Measurements from ENCODE around the gene IFI27. TPM values are rescaled to one million over a fixed set of nuclear protein-coding genes. Genes with fewer than 3 reads are reported as not detected.

Gene IFI27
- total and polyA plus RNA-seq, 2 of the 4 experiments (the other 2 are of a cell fraction) = under 0.01 to 0.60 TPM

DNA sequence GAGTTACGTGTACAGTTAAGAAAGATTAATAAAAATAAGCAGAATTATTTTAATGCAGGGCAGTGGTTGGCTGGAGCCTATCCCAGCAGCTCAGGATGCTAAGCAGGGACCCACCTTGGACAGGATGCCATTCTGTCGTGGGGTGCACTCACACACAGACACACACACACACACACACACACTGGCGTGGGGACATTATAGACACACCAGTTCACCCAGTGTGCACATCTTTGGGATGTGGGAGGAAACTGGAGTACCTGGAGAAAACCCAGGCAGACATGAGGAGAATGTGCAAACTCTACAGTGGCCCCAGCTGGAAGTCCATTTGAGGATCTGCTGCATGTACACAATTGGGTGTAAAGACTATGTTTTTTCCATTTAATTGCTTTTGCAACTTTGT is 31.7 kb downstream of the IFI27 start:
- no peak overlapping the region for H3K14ac ChIP-seq (replicated peaks; ENCODE audit: low read depth, low read length)
- ATAC-seq (ENCODE audit: low read depth) (no peak), DNase-seq (no peak)
- no peak overlapping the region for H3K23ac ChIP-seq (ENCODE audit: low read depth, low read length)
- no peak overlapping the region for H2BK5ac ChIP-seq (ENCODE audit: low read depth, low read length, poor library complexity, severe bottlenecking)
- POLR2A ChIA-PET (ENCODE audit: unreplicated experiment) = no interaction called here
- H2AK5ac ChIP-seq (ENCODE audit: low read depth, low read length) = no peak overlapping the region
- no peak overlapping the region for H4K5ac ChIP-seq (ENCODE audit: low read depth, low read length)
- H3K9me3 ChIP-seq (ENCODE audit: control insufficient read depth, insufficient read depth, low read length) = no peaks in the 10 kb centered on the region
- no peak overlapping the region for H2AK9ac ChIP-seq (replicated peaks; ENCODE audit: low read depth, low read length, poor library complexity)
- no peak overlapping the region for H3K56ac ChIP-seq (ENCODE audit: extremely low read depth, insufficient read depth, low read length)
- H3K4me1 ChIP-seq (ENCODE audit: control insufficient read depth, insufficient read depth, low read length) = no peaks in the 10 kb centered on the region
- H2BK120ac ChIP-seq (ENCODE audit: low read depth, low read length) = no peak overlapping the region
- H3K27ac ChIP-seq (ENCODE audit: insufficient read depth, low read length) = no peak overlapping the region
- H2AFZ ChIP-seq (replicated peaks; ENCODE audit: low read length, poor library complexity) = no peak overlapping the region
- intact Hi-C loops (cut with micrococcal nuclease) (no loop called here), dilution Hi-C loops (cut with HindIII; ENCODE audit: low sequenced_read_pairs, unreplicated experiment) (no loop called here), in situ Hi-C loops (cut with MboI; ENCODE audit: low sequenced_read_pairs) (no loop called here)
- no peak overlapping the region for H4K8ac ChIP-seq (ENCODE audit: low read depth in 2 of 2, low read length in 2 of 2)
- H4K91ac ChIP-seq (ENCODE audit: insufficient read depth, low read depth, low read length) = no peak overlapping the region
- H3K36me3 ChIP-seq (ENCODE audit: control insufficient read depth, insufficient read depth, low read length) = no peaks in the 10 kb centered on the region
- no peak overlapping the region for H2BK20ac ChIP-seq (ENCODE audit: low read depth, low read length)
- no peak for TF ChIP-seq FOS (IDR thresholded peaks at IDR 0.05; ENCODE audit: low read depth, low read length)
- TF ChIP-seq, protein P1, sequence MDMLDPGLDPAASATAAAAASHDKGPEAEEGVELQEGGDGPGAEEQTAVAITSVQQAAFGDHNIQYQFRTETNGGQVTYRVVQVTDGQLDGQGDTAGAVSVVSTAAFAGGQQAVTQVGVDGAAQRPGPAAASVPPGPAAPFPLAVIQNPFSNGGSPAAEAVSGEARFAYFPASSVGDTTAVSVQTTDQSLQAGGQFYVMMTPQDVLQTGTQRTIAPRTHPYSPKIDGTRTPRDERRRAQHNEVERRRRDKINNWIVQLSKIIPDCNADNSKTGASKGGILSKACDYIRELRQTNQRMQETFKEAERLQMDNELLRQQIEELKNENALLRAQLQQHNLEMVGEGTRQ (IDR thresholded peaks at IDR 0.05; ENCODE audit: low read depth, low read length) = no peak
- no peak for TF ChIP-seq SMC3 (IDR thresholded peaks at IDR 0.05; ENCODE audit: low read depth, low read length)
- TF ChIP-seq CHD1 (IDR thresholded peaks at IDR 0.05; ENCODE audit: low read depth, low read length) = no peak
- TF ChIP-seq MXI1 (IDR thresholded peaks at IDR 0.05; ENCODE audit: borderline replicate concordance, low read depth, low read length) = no peak
- TF ChIP-seq BHLHE40 (IDR thresholded peaks at IDR 0.05; ENCODE audit: low read depth, low read length) = no peak
- TF ChIP-seq MAFK (IDR thresholded peaks at IDR 0.05; ENCODE audit: low read depth, low read length) = no peak
- no peak for TF ChIP-seq POLR2A (IDR thresholded peaks at IDR 0.05; ENCODE audit: low read depth, low read length)
- TF ChIP-seq RFX5 (IDR thresholded peaks at IDR 0.05; ENCODE audit: low read depth, low read length) = no peak
- TF ChIP-seq, protein P2, sequence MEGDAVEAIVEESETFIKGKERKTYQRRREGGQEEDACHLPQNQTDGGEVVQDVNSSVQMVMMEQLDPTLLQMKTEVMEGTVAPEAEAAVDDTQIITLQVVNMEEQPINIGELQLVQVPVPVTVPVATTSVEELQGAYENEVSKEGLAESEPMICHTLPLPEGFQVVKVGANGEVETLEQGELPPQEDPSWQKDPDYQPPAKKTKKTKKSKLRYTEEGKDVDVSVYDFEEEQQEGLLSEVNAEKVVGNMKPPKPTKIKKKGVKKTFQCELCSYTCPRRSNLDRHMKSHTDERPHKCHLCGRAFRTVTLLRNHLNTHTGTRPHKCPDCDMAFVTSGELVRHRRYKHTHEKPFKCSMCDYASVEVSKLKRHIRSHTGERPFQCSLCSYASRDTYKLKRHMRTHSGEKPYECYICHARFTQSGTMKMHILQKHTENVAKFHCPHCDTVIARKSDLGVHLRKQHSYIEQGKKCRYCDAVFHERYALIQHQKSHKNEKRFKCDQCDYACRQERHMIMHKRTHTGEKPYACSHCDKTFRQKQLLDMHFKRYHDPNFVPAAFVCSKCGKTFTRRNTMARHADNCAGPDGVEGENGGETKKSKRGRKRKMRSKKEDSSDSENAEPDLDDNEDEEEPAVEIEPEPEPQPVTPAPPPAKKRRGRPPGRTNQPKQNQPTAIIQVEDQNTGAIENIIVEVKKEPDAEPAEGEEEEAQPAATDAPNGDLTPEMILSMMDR (conservative IDR thresholded peaks at IDR 0.05; ENCODE audit: low read depth, low read length) = no peak
- TF ChIP-seq MAZ (IDR thresholded peaks at IDR 0.05; ENCODE audit: borderline replicate concordance, low read depth, low read length) = no peak
- no peak for TF ChIP-seq NFE2L2 (IDR thresholded peaks at IDR 0.05; ENCODE audit: low read depth, low read length)
- no peak for TF ChIP-seq RAD21 (IDR thresholded peaks at IDR 0.05; ENCODE audit: low read length)
- no peak for TF ChIP-seq CEBPB (IDR thresholded peaks at IDR 0.05; ENCODE audit: low read depth, low read length)
- TF ChIP-seq RCOR1 (IDR thresholded peaks at IDR 0.05; ENCODE audit: insufficient replicate concordance, low read length) = no peak
- TF ChIP-seq ELK1 (IDR thresholded peaks at IDR 0.05; ENCODE audit: borderline replicate concordance, low read depth, low read length) = no peak
- H4K20me1 ChIP-seq (ENCODE audit: insufficient read depth, low read length) = no peaks in the 10 kb centered on the region
- CTCF ChIA-PET = interaction anchor here (1.1 to 1.2 kb wide), 2 partner anchors 9 to 106 kb away, joined by 3 to 4 read pairs; no protein-coding TSS in a partner anchor
- H3K9ac ChIP-seq (ENCODE audit: low read depth, low read length) = no peak overlapping the region
- no peak overlapping the region for H3K4me2 ChIP-seq (ENCODE audit: low read depth, low read length)
- WGBS, 2 experiments (ENCODE audit: extremely low coverage in 2 of 2, insufficient read length in 1 of 2) = no CpG with 5 or more reads among the region's 3 CpGs
- no peak overlapping the region for H3K18ac ChIP-seq (ENCODE audit: low read depth, low read length)
- no peak overlapping the region for H3K4ac ChIP-seq (ENCODE audit: low read depth, low read length)
- H3K79me1 ChIP-seq (ENCODE audit: low read depth in 1 of 2, low read length in 2 of 2) = no peaks in the 10 kb centered on the region
- peaks cover 17% of the 10 kb centered on the region for H3K27me3 ChIP-seq (ENCODE audit: control insufficient read depth, insufficient read depth, low read length)
- H2BK15ac ChIP-seq (ENCODE audit: low read depth, low read length) = no peak overlapping the region
- H3K9me1 ChIP-seq (ENCODE audit: insufficient read depth, low read length) = no peaks in the 10 kb centered on the region
- no TSS peak for BruUV-seq (replicated peaks)
- H3K4me3 ChIP-seq (ENCODE audit: insufficient read depth, low read depth, low read length) = no peak overlapping the region

Measured in IMR-90 (cell line).